ENCODE measurements around the gene CDH23. TPM values are rescaled to one million over a fixed set of nuclear protein-coding genes. Genes with fewer than 3 reads are reported as not detected.

Gene CDH23
- total RNA-seq, 4 donors from 2014 or later, result 14.4 to 29.6 (median 19.7) TPM

- peak overlapping the region; percentile 32 to 70 (median 46) for H3K27ac ChIP-seq (replicated peaks in 1 of 4)
- 74% methylated on average over 3 of the region's 10 CpGs for WGBS
Measured at GRCh38 chr10:71718165-71718698, 321.5 kb downstream of the CDH23 start.

GRCh38 chr10:71719042-71719441, 322.3 kb downstream of the CDH23 start:
- TF ChIP-seq POLR2A (IDR thresholded peaks at IDR 0.05; ENCODE audit: low read depth) (no peak), POLR2AphosphoS5 (IDR thresholded peaks at IDR 0.05) (peak; percentile 12 to 27), CTCF (IDR thresholded peaks at IDR 0.05) (no peak), EP300 (IDR thresholded peaks at IDR 0.05) (no peak)
- Histone ChIP-seq H3K27ac (replicated peaks in 1 of 4) (peak overlapping the region in 3 of 4 donors; percentile 32 to 70 (median 35)), H3K4me3 (no peak overlapping the region), H3K9me3 (no peaks in the 10 kb centered on the region), H3K4me1 (peaks cover 50 to 58% (median 56%) of the 10 kb centered on the region in 4 donors), H3K27me3 (no peaks in the 10 kb centered on the region), H3K36me3 (no peaks in the 10 kb centered on the region)
- intact Hi-C loops (cut with DNase I), result no loop called here
- WGBS, result 82% methylated on average over 7 of the region's 7 CpGs
- no peak for DNase-seq (ENCODE audit: extremely low spot score)

More at GRCh38 chr10:71718165-71718698, 321.5 kb downstream of the CDH23 start:
- peaks cover 58 to 66% (median 64%) of the 10 kb centered on the region in 4 donors for H3K4me1 ChIP-seq
- no peak overlapping the region for H3K4me3 ChIP-seq
- H3K9me3 ChIP-seq, result no peaks in the 10 kb centered on the region
- DNase-seq (ENCODE audit: extremely low spot score), result no peak
- no peak for TF ChIP-seq EP300 (IDR thresholded peaks at IDR 0.05)
- TF ChIP-seq POLR2AphosphoS5 (IDR thresholded peaks at IDR 0.05), result no peak
- no peak for TF ChIP-seq POLR2A (IDR thresholded peaks at IDR 0.05; ENCODE audit: low read depth)
- TF ChIP-seq CTCF (IDR thresholded peaks at IDR 0.05), result no peak
- intact Hi-C loops (cut with DNase I), result no loop called here
- no peaks in the 10 kb centered on the region for H3K27me3 ChIP-seq
- H3K36me3 ChIP-seq, result no peaks in the 10 kb centered on the region

GRCh38 chr10:71719464-71720201, 322.9 kb downstream of the CDH23 start, which contains the start of gene C10orf105:
TSS of gene C10orf105 (minus strand) at chr10:71719778. CDS start at chr10:71716337, 3,441 bp downstream.
- H3K36me3 ChIP-seq, result no peaks in the 10 kb centered on the region
- no peaks in the 10 kb centered on the region for H3K9me3 ChIP-seq
- H3K4me1 ChIP-seq, result peaks cover 44 to 52% (median 50%) of the 10 kb centered on the region in 4 donors
- WGBS, result 89% methylated on average over 10 of the region's 14 CpGs
- no peaks in the 10 kb centered on the region for H3K27me3 ChIP-seq
- intact Hi-C loops (cut with DNase I), result no loop called here
- TF ChIP-seq POLR2AphosphoS5 (IDR thresholded peaks at IDR 0.05), result no peak
- no peak for TF ChIP-seq CTCF (IDR thresholded peaks at IDR 0.05)
- no peak for TF ChIP-seq POLR2A (IDR thresholded peaks at IDR 0.05; ENCODE audit: low read depth)
- no peak for TF ChIP-seq EP300 (IDR thresholded peaks at IDR 0.05)
- no peak for DNase-seq (ENCODE audit: extremely low spot score)
- H3K4me3 ChIP-seq, result no peak within 1 kb of the TSS
- H3K27ac ChIP-seq (replicated peaks in 1 of 4), result peak within 1 kb of the TSS; percentile 32 to 70 (median 46)

- H3K27ac ChIP-seq (replicated peaks in 1 of 4), result no peak overlapping the region
- no peaks in the 10 kb centered on the region for H3K27me3 ChIP-seq
- H3K36me3 ChIP-seq, result no peaks in the 10 kb centered on the region
- TF ChIP-seq EP300 (IDR thresholded peaks at IDR 0.05) (no peak), POLR2AphosphoS5 (IDR thresholded peaks at IDR 0.05) (no peak), CTCF (IDR thresholded peaks at IDR 0.05) (no peak), POLR2A (IDR thresholded peaks at IDR 0.05; ENCODE audit: low read depth) (no peak)
- H3K4me1 ChIP-seq, result peaks cover 37 to 46% (median 44%) of the 10 kb centered on the region in 4 donors
- 88% methylated on average over 4 of the region's 4 CpGs for WGBS
- intact Hi-C loops (cut with DNase I), result no loop called here
- H3K9me3 ChIP-seq, result no peaks in the 10 kb centered on the region
- H3K4me3 ChIP-seq, result no peak overlapping the region
- no peak for DNase-seq (ENCODE audit: extremely low spot score)
Measured at GRCh38 chr10:71720288-71720687, 323.6 kb downstream of the CDH23 start.
